Superior temporal gyrus (tissue), 1 donor: ENCODE results near the gene UPB1.

Experiments
- DNase-seq: peaks from one replicate; pipeline ENCODE4 v3.0.0-alpha.2; 2016; ENCODE audit errors: extremely low spot score

Gene UPB1

GRCh38 chr22:24565077-24565476 lies 69.9 kb downstream of the UPB1 start:
- DNase-seq = no peak

- DNase-seq = no peak
Measured at GRCh38 chr22:24566899-24567511, 71.9 kb downstream of the UPB1 start.

- DNase-seq = no peak
Measured at GRCh38 chr22:24567668-24568067, 72.5 kb downstream of the UPB1 start.

- no peak for DNase-seq
Measured at GRCh38 chr22:24571266-24571665, 76.1 kb downstream of the UPB1 start.

- no peak for DNase-seq
Measured at GRCh38 chr22:24576778-24577177, 81.6 kb downstream of the UPB1 start.
